Suppressor macrophage treated with lipopolysaccharide for 4 hours (primary cell): ENCODE measurements around the gene CYP3A7.
A peak's percentile ranks its signal among the peaks of the same experiment; 100 is the strongest.
"Not testable (repeated sequence)": the region's sequence is repeated elsewhere in the genome, so short reads cannot be mapped to it uniquely, and the experiment has no call there.

Source experiments
- DNase-seq: peaks from one replicate; pipeline ENCODE4 v3.0.0-alpha.2; 2020

The CYP3A7 gene

DNA sequence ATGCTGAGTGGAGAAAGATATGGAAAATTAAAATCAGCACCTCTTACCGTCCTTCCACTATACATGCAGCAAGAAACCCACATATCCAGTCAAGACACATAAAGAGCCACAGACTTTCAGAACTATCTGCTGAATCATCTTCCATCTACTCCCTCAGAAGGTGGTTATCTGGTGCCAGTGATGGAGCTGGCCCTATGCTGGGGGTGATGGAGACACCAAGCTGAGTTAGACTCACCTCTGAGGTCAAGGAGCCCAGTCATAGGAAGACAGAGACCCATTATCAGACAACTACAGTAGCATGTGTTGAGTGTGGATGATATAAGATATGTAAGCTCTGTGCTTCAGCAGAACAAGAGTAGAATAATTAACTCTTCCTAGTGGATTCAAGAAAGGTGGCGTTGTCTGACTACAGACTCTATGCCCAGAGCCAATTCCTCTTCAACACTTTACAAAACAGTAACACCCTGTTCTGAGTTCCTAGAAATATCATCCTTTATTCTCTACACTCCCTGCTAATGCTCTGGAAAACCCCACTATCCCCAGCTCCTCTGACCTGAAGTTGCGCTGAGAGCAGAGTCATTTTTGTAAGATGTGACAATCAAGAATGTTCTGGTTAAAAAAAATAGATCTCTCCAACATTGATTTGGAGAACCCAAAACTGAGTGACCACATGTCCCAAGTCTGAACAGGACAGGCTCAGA lies 69.5 kb downstream of the CYP3A7 start:
- DNase-seq: peak; percentile 14

GRCh38 chr7:99657879-99658278 lies 77.1 kb downstream of the CYP3A7 start:
- DNase-seq: not testable (repeated sequence)
